Omental fat pad (tissue), 4 donors: ENCODE data around the gene ZNF678. TPM values are rescaled to one million over a fixed set of nuclear protein-coding genes. Genes with fewer than 3 reads are reported as not detected.

ENCODE experiments used
- ATAC-seq: fragments of 150-250 bp; one replicate; pipeline ENCODE4 v1.9.1; 2016; ENCODE audit warnings: mild to moderate bottlenecking, moderate library complexity; ENCODE audit not compliant: low FRiP score
- DNase-seq: peaks from one replicate; pipeline ENCODE4 v3.0.0-alpha.2; 2019; ENCODE audit warnings: low spot score
- total RNA-seq, 4 donors: library from RNA; depleted of rRNA; stranded (reverse); fragments of >200 nt; gene quantifications; one replicate each; pipeline ENCODE4 v1.1.0, GENCODE V29; 2016
- TF ChIP-seq, protein P1 (sequence below), 3 donors: fragments of 450-650 bp; IDR thresholded peaks; one replicate each; pipeline ENCODE4 v1.5.1; 2016 to 2017; ENCODE audit warnings: antibody characterized with exemption in 3 of 3, mild to moderate bottlenecking in 3 of 3, moderate library complexity in 2 of 3

The ZNF678 gene
- total RNA-seq, 4 donors from 2014 or later: 4.9 to 9.9 (median 6.4) TPM

DNA sequence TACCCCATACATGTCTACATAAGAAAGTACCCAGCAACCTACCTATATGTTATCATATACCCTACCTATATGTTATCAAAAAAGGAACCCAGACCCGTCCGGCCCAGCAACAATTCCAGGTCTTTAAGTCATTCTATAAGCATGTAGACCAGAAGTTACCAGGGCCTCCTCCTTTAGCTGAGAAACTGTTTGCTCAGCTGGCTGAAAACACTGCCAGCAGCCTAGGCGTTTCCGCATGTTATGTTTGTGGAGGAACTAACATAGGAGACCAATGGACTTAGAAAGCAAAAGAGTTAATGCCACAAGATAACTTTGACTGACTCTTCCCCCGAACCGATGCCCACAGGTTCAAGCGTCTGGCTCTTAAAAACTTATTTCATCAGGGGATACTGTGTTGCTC is 7.1 kb upstream of the ZNF678 start:
- TF ChIP-seq, protein P1, sequence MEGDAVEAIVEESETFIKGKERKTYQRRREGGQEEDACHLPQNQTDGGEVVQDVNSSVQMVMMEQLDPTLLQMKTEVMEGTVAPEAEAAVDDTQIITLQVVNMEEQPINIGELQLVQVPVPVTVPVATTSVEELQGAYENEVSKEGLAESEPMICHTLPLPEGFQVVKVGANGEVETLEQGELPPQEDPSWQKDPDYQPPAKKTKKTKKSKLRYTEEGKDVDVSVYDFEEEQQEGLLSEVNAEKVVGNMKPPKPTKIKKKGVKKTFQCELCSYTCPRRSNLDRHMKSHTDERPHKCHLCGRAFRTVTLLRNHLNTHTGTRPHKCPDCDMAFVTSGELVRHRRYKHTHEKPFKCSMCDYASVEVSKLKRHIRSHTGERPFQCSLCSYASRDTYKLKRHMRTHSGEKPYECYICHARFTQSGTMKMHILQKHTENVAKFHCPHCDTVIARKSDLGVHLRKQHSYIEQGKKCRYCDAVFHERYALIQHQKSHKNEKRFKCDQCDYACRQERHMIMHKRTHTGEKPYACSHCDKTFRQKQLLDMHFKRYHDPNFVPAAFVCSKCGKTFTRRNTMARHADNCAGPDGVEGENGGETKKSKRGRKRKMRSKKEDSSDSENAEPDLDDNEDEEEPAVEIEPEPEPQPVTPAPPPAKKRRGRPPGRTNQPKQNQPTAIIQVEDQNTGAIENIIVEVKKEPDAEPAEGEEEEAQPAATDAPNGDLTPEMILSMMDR (IDR thresholded peaks at IDR 0.05): no peak
- ATAC-seq (no peak), DNase-seq (no peak)

DNA sequence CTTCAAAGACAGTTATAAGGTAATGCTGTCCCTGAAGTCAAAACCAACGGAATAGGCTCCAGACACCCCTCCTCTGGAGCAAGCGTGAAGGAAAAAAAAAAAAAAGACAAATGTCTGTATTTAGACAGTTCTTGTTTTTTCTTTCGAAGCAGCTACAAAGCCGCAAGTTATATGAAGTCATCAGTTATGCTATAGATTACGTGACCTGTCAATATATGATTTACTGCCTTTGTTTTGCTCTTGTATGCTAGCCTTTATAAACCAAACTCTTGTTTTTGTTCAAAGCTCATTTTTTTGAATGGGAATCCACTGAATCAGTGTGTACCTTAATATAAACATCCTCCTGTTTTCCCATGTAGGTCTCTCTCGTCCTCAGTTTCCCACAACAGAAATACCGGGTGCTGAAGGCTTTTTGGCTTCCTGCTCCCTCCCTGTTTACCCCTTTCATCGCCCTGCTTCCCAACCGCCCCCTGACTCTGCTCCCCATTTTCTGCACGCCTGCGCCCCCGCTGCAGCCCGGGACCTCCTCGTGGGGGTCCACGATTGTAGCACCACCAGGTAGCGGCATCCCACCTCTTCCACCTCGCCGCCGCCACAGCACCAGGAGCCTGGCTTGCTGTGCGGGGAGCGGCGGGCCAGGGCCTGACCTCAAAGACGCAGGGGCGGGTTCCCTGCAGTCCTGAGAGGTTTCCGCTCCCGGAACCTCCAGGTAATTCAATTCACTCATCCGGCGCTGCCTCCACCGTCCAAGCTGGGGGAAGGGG is 5.2 kb upstream of the ZNF678 start:
- DNase-seq (no peak), ATAC-seq (no peak)
- TF ChIP-seq, protein P1 (IDR thresholded peaks at IDR 0.05): no peak

DNA sequence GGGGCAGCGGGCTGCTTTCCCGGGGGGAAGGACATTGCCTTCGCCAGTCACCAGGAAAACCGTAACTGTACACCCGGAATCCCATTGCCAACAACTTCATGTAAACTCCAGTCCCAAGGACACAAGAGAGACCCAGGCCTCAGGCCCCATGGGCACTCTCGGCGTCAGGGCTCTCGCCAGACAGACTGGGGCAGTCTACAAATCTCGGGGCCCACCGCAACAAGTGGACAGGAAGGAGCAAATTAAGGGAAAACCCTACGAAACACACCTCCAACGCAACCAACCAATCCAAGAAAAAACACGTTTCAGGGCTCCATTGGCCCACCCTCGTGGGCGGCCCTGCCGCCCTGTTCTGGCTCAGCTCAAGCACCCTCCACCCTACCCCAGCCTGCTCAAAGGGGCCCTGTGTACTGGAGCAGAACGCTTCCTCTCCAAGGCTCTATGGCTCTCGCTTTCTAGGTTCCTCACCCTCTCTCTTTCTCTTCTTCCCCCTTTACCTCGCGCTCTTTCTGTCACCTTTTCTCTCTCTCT is 4.6 kb upstream of the ZNF678 start:
- no peak for DNase-seq
- no peak for ATAC-seq

DNA sequence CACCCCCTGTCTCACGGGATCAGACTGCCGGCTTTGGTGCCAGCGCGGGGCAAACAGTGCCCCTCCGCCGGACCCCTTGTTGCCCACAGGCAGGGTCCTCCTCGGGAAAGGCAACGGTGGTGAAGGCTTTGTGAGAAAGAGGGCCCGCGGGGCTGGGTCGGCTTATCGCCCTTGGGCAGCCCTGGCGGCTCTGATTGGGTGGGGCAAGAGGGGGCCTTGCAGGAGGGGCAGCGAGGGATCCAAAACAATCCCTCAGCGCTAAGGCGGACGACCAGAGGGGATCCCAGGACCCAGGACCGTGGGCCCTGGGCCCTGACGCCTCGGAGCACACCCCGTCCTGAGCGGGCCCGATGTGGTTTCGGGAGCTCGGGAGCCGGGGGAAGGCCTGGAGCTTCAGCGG is 3.9 kb upstream of the ZNF678 start:
- ATAC-seq (no peak), DNase-seq (no peak)
- TF ChIP-seq, protein P1 (IDR thresholded peaks at IDR 0.05): no peak

More for the DNA sequence above, 4.6 kb upstream of the ZNF678 start:
- TF ChIP-seq, protein P1 (IDR thresholded peaks at IDR 0.05): no peak

DNA sequence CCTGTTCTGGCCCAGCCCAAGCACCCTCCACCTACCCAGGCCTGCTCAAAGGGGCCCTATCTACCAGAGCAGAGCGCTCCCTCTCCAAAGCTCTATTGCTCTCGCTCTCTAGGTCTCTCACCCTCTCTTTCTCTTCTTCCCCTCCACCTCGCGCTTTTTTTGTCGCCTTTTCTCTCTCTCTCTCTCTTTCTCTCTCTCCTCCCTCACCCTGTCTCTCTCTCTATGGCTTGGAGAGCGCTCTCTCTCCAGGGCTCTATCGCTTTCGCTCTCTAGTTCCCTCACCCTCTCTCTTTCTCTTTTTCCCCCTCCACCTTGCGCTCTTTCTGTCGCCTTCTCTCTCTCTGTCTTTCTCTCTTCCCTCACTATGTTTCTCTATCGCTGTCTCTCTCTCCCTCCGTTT is 3.4 kb upstream of the ZNF678 start:
- TF ChIP-seq, protein P1 (IDR thresholded peaks at IDR 0.05): no peak
- ATAC-seq (no peak), DNase-seq (no peak)

DNA sequence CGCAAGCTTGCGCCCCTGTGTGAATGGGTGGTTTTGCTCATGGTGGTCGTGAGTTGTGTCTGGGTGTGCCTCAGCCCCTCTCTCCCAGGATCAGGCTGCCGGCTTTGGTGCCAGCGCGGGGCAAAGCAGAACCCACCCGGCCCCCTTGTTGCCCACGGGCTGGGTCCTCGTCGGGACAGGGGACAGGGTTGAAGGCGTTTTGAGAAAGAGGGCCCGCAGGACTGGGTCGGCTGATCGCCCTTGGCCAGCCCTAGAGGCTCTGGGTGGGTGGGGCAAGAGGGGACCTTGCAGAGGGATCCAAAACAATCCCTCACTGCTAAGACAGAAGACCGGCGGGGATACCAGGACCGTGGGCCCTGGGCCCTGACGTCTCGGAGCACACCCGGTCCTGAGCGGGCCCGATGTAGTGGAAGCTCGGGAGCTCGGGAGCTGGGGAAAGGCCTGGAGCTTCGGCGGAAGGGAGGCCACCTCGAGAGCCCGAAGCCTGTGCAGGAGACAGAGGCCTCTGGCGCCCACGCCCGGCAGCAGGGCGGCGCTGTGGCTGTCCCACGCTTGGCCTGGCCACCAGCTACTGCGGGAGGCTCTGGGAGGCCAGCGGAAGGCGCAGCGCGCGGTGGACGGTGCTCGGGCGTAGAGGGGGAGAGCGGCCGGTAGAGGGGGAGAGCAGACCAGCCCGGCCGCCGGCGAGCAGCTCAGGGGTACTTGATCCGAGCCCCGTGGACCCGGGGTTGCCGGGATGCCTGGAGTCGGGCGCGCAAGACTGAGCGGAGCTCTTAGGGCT is 2.8 kb upstream of the ZNF678 start:
- TF ChIP-seq, protein P1 (IDR thresholded peaks at IDR 0.05): no peak
- ATAC-seq: no peak
- no peak for DNase-seq
